SK-N-SH treated with all-trans-retinoic acid at 6 μM for 48 hours (cell line): ENCODE data around the gene TMED10.

Experiments used
- ATAC-seq: fragments of 200-7000 bp; cut with Tn5 transposase; 3 replicates; pipeline ENCODE4 v1.9.1; 2020; ENCODE audit warnings: mild to moderate bottlenecking, moderate library complexity
- ARNTL ChIP-seq: fragments of 450-650 bp; formaldehyde crosslinking; IDR thresholded peaks from 2 replicates; pipeline ENCODE4 v1.5.0; 2020; ENCODE audit warnings: low read depth, mild to moderate bottlenecking, moderate library complexity, borderline replicate concordance
- BACH2 ChIP-seq: fragments of 250-450 bp; sonication (Bioruptor Pico); IDR thresholded peaks from 2 replicates; pipeline ENCODE4 v1.9.0; 2021; ENCODE audit warnings: mild to moderate bottlenecking, borderline replicate concordance
- CSDC2 ChIP-seq: fragments of 250-450 bp; sonication (Bioruptor Pico); IDR thresholded peaks from 2 replicates; pipeline ENCODE4 v1.5.0; 2020; ENCODE audit warnings: mild to moderate bottlenecking, moderate library complexity
- ESRRG ChIP-seq: fragments of 250-450 bp; sonication (Bioruptor Pico); IDR thresholded peaks from 2 replicates; pipeline ENCODE4 v1.6.1; 2021; ENCODE audit warnings: mild to moderate bottlenecking
- OSR1 ChIP-seq: fragments of 250-450 bp; sonication (Bioruptor Pico); IDR thresholded peaks from 2 replicates; pipeline ENCODE4 v1.8.0; 2022; ENCODE audit warnings: moderate library complexity, mild to moderate bottlenecking, inconsistent platforms
- PPARA ChIP-seq: fragments of 250-450 bp; sonication (Bioruptor Pico); IDR thresholded peaks from 2 replicates; pipeline ENCODE4 v1.5.0; 2020; ENCODE audit warnings: mild to moderate bottlenecking, borderline replicate concordance
- RARB ChIP-seq: fragments of 250-450 bp; sonication (Bioruptor Pico); IDR thresholded peaks from 2 replicates; pipeline ENCODE4 v1.8.0; 2021; ENCODE audit warnings: mild to moderate bottlenecking, moderate library complexity
- SNAI2 ChIP-seq: fragments of 250-450 bp; sonication (Bioruptor Pico); IDR thresholded peaks from 2 replicates; pipeline ENCODE4 v1.5.0; 2020; ENCODE audit warnings: mild to moderate bottlenecking, moderate library complexity
- TCF4 ChIP-seq: fragments of 250-450 bp; sonication (Bioruptor Pico); IDR thresholded peaks from 2 replicates; pipeline ENCODE4 v1.8.0; 2021; ENCODE audit warnings: mild to moderate bottlenecking, moderate library complexity, borderline replicate concordance
- ZC3H10 ChIP-seq: fragments of 250-450 bp; sonication (Bioruptor Pico); IDR thresholded peaks from 2 replicates; pipeline ENCODE4 v1.5.1; 2021; ENCODE audit warnings: mild to moderate bottlenecking, moderate library complexity
- ZFP3 ChIP-seq: fragments of 250-450 bp; sonication (Bioruptor Pico); IDR thresholded peaks from 2 replicates; pipeline ENCODE4 v1.5.0; 2020; ENCODE audit warnings: mild to moderate bottlenecking, moderate library complexity
- ZFP30 ChIP-seq: fragments of 450-650 bp; formaldehyde crosslinking; IDR thresholded peaks from 2 replicates; pipeline ENCODE4 v1.5.0; 2022; ENCODE audit warnings: mild to moderate bottlenecking, moderate library complexity
- ZNF565 ChIP-seq: fragments of 450-650 bp; formaldehyde crosslinking; conservative IDR thresholded peaks from 2 replicates; pipeline ENCODE4 v1.5.0; 2020; ENCODE audit warnings: low read depth, mild to moderate bottlenecking, moderate library complexity
- ZNF8 ChIP-seq: fragments of 450-650 bp; formaldehyde crosslinking; IDR thresholded peaks from 2 replicates; pipeline ENCODE4 v1.5.0; 2020; ENCODE audit warnings: mild to moderate bottlenecking, moderate library complexity
- TF ChIP-seq, protein P1 (sequence below): fragments of 250-450 bp; sonication (Bioruptor Pico); IDR thresholded peaks from 2 replicates; pipeline ENCODE4 v1.8.0; 2020; ENCODE audit warnings: mild to moderate bottlenecking, moderate library complexity, borderline replicate concordance
- TF ChIP-seq, protein P2 (sequence below): fragments of 250-450 bp; sonication (Bioruptor Pico); IDR thresholded peaks from 2 replicates; pipeline ENCODE4 v1.5.1; 2020; ENCODE audit warnings: low read depth, mild to moderate bottlenecking, moderate library complexity
- TF ChIP-seq, protein P3 (sequence below): fragments of 250-450 bp; sonication (Bioruptor Pico); IDR thresholded peaks from 2 replicates; pipeline ENCODE4 v1.5.0; 2020; ENCODE audit warnings: mild to moderate bottlenecking, moderate library complexity
- TF ChIP-seq, protein P4 (sequence below): fragments of 250-450 bp; sonication (Bioruptor Pico); IDR thresholded peaks from 2 replicates; pipeline ENCODE4 v1.5.1; 2021; ENCODE audit warnings: mild to moderate bottlenecking, moderate library complexity

The TMED10 gene

DNA sequence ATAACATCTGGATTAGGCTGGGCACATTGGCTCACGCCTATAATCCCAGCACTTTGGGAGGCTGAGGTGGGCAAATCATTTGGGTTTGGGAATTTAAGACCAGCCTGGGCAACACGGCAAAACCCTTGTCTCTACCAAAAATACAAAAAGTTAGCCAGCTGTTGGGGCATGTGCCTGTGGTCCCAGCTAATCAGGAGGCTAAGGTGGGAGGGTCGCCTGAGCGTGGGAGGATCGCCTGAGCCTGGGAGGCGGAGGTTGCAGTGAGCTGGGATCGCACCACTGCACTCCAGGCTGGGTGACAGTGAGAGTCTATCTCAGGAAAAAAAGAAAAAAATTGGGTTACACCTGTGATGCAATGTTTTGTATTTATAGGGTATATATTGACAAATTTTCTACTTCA, 54.9 kb downstream of the TMED10 start:
- no peak for TF ChIP-seq ZFP30 (CRISPR knock-in tag)
- no peak for TF ChIP-seq PPARA
- TF ChIP-seq TCF4 (CRISPR knock-in tag), result no peak
- no peak for TF ChIP-seq RARB
- no peak for TF ChIP-seq ARNTL (CRISPR knock-in tag)
- TF ChIP-seq, protein P1, sequence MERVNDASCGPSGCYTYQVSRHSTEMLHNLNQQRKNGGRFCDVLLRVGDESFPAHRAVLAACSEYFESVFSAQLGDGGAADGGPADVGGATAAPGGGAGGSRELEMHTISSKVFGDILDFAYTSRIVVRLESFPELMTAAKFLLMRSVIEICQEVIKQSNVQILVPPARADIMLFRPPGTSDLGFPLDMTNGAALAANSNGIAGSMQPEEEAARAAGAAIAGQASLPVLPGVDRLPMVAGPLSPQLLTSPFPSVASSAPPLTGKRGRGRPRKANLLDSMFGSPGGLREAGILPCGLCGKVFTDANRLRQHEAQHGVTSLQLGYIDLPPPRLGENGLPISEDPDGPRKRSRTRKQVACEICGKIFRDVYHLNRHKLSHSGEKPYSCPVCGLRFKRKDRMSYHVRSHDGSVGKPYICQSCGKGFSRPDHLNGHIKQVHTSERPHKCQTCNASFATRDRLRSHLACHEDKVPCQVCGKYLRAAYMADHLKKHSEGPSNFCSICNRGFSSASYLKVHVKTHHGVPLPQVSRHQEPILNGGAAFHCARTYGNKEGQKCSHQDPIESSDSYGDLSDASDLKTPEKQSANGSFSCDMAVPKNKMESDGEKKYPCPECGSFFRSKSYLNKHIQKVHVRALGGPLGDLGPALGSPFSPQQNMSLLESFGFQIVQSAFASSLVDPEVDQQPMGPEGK (CRISPR knock-in tag), result no peak
- TF ChIP-seq ZFP3, result no peak
- TF ChIP-seq ZNF8 (CRISPR knock-in tag), result no peak
- TF ChIP-seq, protein P2, sequence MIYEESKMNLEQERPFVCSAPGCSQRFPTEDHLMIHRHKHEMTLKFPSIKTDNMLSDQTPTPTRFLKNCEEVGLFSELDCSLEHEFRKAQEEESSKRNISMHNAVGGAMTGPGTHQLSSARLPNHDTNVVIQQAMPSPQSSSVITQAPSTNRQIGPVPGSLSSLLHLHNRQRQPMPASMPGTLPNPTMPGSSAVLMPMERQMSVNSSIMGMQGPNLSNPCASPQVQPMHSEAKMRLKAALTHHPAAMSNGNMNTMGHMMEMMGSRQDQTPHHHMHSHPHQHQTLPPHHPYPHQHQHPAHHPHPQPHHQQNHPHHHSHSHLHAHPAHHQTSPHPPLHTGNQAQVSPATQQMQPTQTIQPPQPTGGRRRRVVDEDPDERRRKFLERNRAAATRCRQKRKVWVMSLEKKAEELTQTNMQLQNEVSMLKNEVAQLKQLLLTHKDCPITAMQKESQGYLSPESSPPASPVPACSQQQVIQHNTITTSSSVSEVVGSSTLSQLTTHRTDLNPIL, result no peak
- TF ChIP-seq ZC3H10 (CRISPR knock-in tag), result no peak
- TF ChIP-seq OSR1 (CRISPR knock-in tag), result no peak
- TF ChIP-seq, protein P3, sequence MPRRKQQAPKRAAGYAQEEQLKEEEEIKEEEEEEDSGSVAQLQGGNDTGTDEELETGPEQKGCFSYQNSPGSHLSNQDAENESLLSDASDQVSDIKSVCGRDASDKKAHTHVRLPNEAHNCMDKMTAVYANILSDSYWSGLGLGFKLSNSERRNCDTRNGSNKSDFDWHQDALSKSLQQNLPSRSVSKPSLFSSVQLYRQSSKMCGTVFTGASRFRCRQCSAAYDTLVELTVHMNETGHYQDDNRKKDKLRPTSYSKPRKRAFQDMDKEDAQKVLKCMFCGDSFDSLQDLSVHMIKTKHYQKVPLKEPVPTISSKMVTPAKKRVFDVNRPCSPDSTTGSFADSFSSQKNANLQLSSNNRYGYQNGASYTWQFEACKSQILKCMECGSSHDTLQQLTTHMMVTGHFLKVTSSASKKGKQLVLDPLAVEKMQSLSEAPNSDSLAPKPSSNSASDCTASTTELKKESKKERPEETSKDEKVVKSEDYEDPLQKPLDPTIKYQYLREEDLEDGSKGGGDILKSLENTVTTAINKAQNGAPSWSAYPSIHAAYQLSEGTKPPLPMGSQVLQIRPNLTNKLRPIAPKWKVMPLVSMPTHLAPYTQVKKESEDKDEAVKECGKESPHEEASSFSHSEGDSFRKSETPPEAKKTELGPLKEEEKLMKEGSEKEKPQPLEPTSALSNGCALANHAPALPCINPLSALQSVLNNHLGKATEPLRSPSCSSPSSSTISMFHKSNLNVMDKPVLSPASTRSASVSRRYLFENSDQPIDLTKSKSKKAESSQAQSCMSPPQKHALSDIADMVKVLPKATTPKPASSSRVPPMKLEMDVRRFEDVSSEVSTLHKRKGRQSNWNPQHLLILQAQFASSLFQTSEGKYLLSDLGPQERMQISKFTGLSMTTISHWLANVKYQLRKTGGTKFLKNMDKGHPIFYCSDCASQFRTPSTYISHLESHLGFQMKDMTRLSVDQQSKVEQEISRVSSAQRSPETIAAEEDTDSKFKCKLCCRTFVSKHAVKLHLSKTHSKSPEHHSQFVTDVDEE (CRISPR knock-in tag), result no peak
- no peak for TF ChIP-seq SNAI2 (CRISPR knock-in tag)
- ATAC-seq, result no peak

DNA sequence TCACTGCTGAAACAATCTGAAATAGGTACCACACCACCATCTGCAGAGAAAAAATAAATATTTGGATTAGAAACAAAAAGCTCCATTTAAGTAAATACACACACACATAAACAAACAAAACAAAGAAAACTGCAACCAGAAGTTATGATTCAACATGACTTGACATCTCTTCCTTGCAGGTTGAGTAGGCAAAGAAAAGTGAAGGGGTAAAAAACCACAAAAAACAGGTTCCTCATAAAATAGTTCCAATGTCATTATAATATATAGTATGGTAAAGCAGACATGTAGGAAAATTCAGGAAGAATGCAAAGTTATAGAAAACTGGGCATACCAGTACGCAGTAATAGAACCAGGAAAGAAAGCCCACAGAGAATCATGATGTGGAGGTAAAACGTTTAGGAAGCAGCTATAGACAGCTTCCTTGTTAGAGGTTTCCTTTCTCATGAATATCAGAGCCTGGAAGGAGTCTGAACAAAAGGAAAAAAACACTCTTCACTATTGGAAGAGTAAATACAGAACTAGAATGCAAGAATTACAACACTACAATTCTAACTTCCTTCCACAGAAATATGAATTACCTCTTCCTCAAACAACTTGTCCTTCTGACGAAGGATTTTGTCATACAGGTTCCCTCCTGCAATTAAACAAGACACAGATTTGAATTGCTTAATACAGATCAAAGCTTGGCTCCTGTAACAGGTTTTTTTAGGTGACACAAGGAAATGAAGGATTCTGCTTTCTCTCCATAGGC, 55.7 kb downstream of the TMED10 start:
- no peak for TF ChIP-seq CSDC2 (CRISPR knock-in tag)
- TF ChIP-seq ZNF8 (CRISPR knock-in tag), result no peak
- TF ChIP-seq, protein P1 (CRISPR knock-in tag), result no peak
- TF ChIP-seq SNAI2 (CRISPR knock-in tag), result no peak
- no peak for TF ChIP-seq ZC3H10 (CRISPR knock-in tag)
- TF ChIP-seq, protein P4, sequence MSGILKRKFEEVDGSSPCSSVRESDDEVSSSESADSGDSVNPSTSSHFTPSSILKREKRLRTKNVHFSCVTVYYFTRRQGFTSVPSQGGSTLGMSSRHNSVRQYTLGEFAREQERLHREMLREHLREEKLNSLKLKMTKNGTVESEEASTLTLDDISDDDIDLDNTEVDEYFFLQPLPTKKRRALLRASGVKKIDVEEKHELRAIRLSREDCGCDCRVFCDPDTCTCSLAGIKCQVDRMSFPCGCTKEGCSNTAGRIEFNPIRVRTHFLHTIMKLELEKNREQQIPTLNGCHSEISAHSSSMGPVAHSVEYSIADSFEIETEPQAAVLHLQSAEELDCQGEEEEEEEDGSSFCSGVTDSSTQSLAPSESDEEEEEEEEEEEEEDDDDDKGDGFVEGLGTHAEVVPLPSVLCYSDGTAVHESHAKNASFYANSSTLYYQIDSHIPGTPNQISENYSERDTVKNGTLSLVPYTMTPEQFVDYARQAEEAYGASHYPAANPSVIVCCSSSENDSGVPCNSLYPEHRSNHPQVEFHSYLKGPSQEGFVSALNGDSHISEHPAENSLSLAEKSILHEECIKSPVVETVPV, result no peak
- ATAC-seq, result no peak

DNA sequence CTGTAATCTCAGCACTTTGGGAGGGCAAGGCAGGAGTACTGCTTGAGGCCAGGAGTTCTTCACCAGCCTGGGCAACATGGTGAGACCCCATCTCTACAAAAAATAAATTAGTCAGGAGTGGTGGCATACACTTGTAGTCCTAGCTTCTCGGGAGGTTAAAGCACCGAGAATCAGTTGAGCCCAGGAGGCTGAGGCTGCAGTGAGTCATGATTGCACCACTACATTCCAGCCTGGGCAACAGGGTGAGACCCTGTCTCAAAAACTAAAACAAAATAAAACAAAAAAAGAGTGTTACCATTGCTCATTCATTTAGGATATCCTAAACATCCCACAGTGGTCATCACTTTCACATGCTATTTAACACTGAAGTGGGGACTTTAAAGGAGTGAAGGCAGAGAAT, 57.4 kb downstream of the TMED10 start:
- TF ChIP-seq ZNF8 (CRISPR knock-in tag) (no peak), BACH2 (CRISPR knock-in tag) (no peak), TCF4 (CRISPR knock-in tag) (no peak), RARB (no peak), ARNTL (CRISPR knock-in tag) (no peak), CSDC2 (CRISPR knock-in tag) (no peak), PPARA (no peak), ESRRG (CRISPR knock-in tag) (no peak), ZNF565 (no peak), ZFP30 (CRISPR knock-in tag) (no peak)
- TF ChIP-seq, protein P4, result no peak
- TF ChIP-seq, protein P2, result no peak
- TF ChIP-seq, all 23 proteins: peak for 0
- ATAC-seq, result no peak
